ENCODE data around the gene CNTN4.

CNTN4 gene

GRCh38 chr3:2995195-2995594 is 896.5 kb downstream of the CNTN4 start:
- DNase-seq, result no peak

DNA sequence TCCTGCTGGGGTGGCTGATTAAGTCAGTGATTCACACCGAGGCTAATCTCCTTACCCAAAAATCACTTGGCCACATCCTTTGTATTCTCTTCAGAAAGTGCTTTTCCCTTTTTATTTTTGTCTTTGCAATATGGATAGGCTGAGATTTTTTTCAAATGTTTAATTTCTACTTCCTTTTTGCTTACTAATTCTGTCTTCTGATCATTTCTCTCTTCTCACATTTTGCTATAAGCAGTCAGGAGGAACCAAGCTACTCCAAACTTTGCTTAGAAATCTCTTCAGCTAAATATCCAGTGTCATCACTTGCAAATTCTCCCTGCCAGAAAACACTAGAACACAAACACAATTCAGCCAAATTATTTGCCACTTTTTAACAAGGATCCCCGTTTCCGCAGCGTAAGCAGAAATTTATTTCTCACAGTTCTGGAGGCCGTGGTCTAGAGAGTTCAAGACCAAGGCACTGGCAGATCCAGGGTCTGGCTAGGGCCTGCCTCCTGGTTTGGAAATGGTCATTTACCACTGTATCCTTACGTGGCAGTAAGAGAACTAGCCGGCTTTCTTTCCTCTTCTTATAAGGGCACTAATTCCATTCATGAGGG is 906.6 kb downstream of the CNTN4 start:
- no peak for DNase-seq

- no peak for DNase-seq
Observed at GRCh38 chr3:3013317-3014052, 914.8 kb downstream of the CNTN4 start.

DNA sequence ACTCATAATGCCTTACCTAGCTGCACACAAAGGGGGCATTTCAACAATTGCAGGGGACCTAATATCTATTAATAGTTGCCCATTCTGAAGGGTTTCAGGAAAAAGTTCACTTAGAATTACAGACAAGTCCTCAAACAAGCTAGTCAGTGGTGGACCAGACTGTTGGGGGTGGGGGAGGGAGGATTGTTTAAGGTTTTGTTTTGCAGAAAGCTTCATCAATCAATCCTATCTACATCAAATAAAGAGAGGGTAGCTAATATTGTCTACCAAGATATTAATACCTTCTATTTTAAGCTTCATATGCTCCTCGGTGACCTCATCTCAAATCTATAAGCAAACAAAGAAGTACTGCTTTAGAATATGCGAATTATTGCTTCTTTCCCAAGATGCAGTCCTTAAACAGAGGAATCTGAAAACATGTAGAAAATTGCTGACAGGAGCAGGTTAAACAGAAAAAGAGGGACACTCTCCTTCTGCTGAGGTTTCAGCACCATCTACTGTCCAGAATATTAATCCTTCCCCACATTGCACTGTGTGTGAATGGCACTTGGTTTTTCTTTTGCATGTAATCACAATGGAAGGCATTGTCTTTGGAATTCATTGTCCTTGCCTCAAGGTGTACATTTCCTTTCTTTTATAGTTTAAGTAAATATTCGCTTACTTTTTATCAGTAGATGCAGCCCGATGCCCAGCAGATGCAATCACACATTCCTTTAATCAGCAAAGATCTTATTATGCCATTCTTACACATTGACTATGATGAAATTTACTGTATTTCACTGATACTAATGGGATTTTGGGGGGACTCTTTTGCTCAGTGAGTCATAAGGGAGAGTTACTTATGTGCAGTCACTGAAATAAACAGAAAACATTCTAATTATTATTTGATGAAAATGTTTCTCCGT is 916.8 kb downstream of the CNTN4 start:
- no peak for DNase-seq

GRCh38 chr3:3016226-3016625 is 917.6 kb downstream of the CNTN4 start:
- no peak for DNase-seq

DNA sequence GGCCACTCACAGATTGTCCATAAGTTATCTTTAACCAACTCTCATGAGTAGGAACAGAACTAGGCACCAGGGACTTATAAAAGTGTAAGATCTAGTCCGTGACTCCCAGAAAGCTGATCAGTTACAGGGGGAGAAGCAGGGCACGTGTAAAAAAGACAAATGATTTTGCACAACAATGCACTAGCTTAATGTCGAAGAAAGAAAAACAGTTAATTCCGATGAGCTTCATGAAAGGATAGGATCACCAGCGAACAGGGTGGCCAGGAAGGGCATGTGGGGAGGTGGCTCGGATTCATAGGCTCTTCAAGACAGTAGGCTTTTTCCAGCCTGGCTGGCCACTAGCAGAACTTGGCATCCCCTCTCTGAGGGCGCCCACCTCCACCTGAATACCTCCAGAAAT is 921.5 kb downstream of the CNTN4 start:
- DNase-seq, result no peak

DNA sequence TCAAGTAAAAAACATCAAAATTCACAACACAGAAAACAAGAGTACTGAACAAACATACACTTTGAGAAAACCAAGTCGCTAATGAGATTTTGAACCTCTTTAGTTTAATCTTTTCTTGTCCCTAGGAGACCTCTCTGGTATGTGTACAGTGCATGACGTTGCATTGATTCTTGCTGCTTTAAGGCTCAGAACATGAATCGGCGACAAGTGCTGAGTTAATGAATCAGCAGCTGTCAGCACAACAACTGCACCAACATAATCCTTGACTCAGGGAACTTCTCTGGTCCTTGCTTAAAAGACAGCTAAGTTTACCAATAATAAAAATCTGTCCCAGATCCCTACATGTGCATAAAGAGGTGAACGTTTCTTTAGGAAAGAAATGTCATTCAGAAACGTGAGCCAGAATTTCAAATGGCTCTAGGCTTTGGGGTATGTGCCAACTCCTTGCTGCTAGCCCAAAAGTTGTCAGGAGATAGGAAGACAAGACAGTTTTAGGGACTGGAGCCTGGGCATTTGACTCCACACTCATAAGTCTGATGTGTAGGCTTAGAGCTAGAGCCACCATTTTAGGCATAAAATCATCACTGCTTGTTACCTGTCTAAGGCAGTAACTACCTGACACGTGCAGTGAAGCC is 924.6 kb downstream of the CNTN4 start:
- DNase-seq, result no peak

GRCh38 chr3:3027976-3028567 is 929.4 kb downstream of the CNTN4 start:
- no peak for DNase-seq

- DNase-seq, result no peak
Observed at GRCh38 chr3:3031326-3031725, 932.7 kb downstream of the CNTN4 start.

GRCh38 chr3:3037156-3037555 is 938.5 kb downstream of the CNTN4 start:
- DNase-seq, result no peak

- no peak for DNase-seq
Observed at GRCh38 chr3:3038201-3038991, 939.7 kb downstream of the CNTN4 start.

DNA sequence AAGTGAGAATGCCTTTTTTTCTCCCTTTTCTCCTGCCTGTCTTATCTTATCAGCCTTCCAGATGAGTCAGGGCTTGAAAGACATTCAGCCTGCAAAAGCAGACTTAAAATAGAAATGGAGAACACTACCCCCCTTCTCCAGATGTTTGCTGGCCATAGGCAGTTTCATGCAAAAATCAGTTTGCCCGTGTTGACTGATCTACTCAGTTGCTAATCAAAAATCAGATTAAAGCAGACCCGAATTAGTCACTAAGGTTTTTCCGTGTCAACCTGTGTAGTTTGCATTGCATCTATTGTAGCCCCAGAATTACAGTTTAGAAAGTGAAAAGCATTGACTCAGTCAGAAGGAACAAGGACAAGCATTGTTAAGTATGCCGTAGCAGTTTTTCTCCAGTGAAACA is 955.3 kb downstream of the CNTN4 start:
- DNase-seq, result no peak

GRCh38 chr3:3059645-3060044 is 961.0 kb downstream of the CNTN4 start:
- no peak for DNase-seq

GRCh38 chr3:3064297-3064696 is 965.6 kb downstream of the CNTN4 start:
- DNase-seq, result no peak

GRCh38 chr3:3065876-3066275 is 967.2 kb downstream of the CNTN4 start:
- no peak for DNase-seq

DNA sequence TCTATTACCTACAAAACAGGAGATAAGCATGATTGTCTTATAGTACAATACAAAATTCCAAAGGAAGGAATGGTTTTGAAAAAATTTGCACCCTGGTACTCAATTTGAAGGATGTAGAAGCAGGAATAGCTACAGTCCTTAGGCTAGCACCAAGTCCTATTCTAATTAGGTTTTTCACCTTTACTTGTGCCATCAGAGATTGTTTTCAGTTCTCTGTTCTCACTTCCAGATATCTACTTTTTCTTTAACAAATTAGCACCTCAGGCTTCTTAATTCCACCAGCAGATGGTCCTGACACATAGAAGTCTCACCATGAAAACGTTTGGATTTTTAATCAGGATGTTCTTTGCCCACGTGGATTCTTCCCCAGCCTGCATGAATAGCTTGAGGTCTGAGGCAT is 967.7 kb downstream of the CNTN4 start:
- no peak for DNase-seq

- no peak for DNase-seq
Observed at GRCh38 chr3:3066910-3067309, 968.2 kb downstream of the CNTN4 start.

DNA sequence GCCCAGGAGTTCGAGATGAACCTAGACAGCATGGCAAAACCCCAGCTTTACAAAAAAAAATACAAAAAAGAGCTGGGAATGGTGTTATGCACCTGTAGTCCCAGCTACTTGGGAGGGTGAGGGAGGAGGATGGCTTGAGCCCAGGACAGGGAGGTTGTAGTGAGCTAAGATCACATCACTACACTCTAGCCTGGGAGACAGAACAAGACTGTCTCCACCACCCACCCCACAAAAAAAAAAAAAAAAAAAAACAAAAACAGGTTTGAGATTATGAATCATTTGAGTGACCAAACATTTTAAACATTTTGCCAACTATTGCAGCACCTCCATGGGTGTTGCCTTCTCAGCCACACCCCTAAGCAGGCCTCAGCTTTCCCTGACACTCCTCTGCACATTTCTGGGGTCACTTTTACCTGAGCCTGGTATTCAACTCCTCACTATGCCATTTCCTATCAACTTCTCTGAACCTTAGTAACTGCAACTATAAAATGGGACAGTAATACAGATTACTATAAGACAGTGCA is 969.8 kb downstream of the CNTN4 start:
- DNase-seq, result no peak

GRCh38 chr3:3069723-3070122 is 971.1 kb downstream of the CNTN4 start:
- no peak for DNase-seq

GRCh38 chr3:3071136-3071535 is 972.5 kb downstream of the CNTN4 start:
- DNase-seq, result no peak

DNA sequence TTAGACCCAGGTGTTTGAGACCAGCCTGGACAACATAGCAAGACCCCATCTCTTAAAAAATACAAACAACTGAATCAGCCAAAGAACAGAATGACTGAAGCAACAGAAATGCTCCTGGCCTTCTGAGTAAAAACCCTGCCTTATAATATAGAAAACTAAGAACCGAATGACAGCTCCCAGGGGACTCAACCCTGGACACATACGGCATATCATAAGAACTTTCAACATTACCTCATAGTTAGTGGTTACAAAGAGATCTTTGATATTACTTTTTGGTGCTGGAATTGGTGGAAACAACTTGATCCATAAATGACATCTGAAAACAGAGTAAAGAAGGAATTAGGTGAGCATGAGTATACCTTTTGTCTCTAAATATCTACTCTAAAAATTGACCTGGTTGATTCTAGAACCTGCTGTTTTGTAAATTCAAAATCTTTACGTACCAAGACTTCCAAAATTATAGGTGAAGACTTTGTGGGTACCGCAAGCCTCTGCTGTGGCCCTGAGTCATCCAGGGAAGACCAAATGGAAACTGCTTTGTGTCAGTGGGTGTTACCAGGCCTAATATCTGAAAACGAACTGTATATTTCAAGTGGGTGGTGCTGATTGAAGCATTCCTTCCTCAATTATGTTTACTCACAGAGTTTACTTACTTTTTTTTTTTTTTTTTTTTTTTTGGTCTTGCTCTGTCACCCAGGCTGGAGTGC is 976.0 kb downstream of the CNTN4 start:
- no peak for DNase-seq

Data from inflammatory macrophage treated with lipopolysaccharide for 1 hour (primary cell).